Measurements from ENCODE around the gene CHAF1B. TPM values are rescaled to one million over a fixed set of nuclear protein-coding genes. Genes with fewer than 3 reads are reported as not detected.

Gene CHAF1B
- total and polyA plus RNA-seq, 2 donors (not counting 3 experiments of a cell fraction or from before 2014, with no cell fraction given): 7.0 to 13.0 TPM

GRCh38 chr21:36423771-36424433, 38.7 kb downstream of the CHAF1B start:
- Histone ChIP-seq H3K27me3 (ENCODE audit: control insufficient read depth in 2 of 2, insufficient read depth in 2 of 2, low read length in 2 of 2) (no peaks in the 10 kb centered on the region), H3K4me2 (ENCODE audit: insufficient read depth, low read length) (no peak overlapping the region), H3K9me3 (replicated peaks; ENCODE audit: control insufficient read depth, insufficient read depth, low read length) (no peaks in the 10 kb centered on the region), H2AFZ (ENCODE audit: low read depth, low read length) (no peak overlapping the region), H3K9me1 (replicated peaks; ENCODE audit: control insufficient read depth, extremely low read depth, insufficient read depth, low read length) (no peaks in the 10 kb centered on the region), H3K4me3 (replicated peaks in 1 of 3; ENCODE audit: insufficient read depth in 1 of 3, low read depth in 1 of 3, low read length in 3 of 3) (no peak overlapping the region), H3K79me2 (ENCODE audit: control insufficient read depth, insufficient read depth, low read length) (no peaks in the 10 kb centered on the region), H3K9ac (replicated peaks; ENCODE audit: extremely low read depth, insufficient read depth, low read length) (no peak overlapping the region), H3K36me3 (ENCODE audit: control insufficient read depth in 2 of 2, extremely low read depth in 1 of 2, insufficient read depth in 2 of 2, low read length in 2 of 2) (no peaks in the 10 kb centered on the region), H4K20me1 (replicated peaks; ENCODE audit: control insufficient read depth, extremely low read depth, insufficient read depth, low read length) (no peaks in the 10 kb centered on the region), H3K27ac (ENCODE audit: insufficient read depth, low read depth, low read length) (no peak overlapping the region), H3K4me1 (ENCODE audit: control insufficient read depth, extremely low read depth, insufficient read depth, low read length) (peaks cover 7% of the 10 kb centered on the region)
- dilution Hi-C loops (cut with MboI; ENCODE audit: extremely low pct_ligation_motif_present, low sequenced_read_pairs) (no loop called here), intact Hi-C loops (cut with micrococcal nuclease) (loop anchor here (5.0 kb wide), 3 partner anchors 218 to 438 kb away; no protein-coding TSS in a partner anchor)
- DNase-seq (ENCODE audit: low read depth, low spot score) (no peak), FAIRE-seq (no peak)
- no TSS peak for BruUV-seq (replicated peaks)
- ChIA-PET CTCF (interaction anchor here (1.0 to 2.4 kb wide), 5 partner anchors 54 to 503 kb away, joined by 3 to 15 read pairs (median 7); partner anchors contain the start of gene CLDN14), POLR2A (no interaction called here)
- TF ChIP-seq MYC (IDR thresholded peaks at IDR 0.05; ENCODE audit: low read depth, low read length) (no peak), EZH2 (IDR thresholded peaks at IDR 0.05; ENCODE audit: borderline replicate concordance, low read depth, low read length, severe bottlenecking) (no peak), JUN (IDR thresholded peaks at IDR 0.05; ENCODE audit: borderline replicate concordance, insufficient read depth, insufficient read length, low read depth) (no peak), POLR2A (IDR thresholded peaks at IDR 0.05; ENCODE audit: low read depth, low read length) (no peak), POLR2AphosphoS5 (IDR thresholded peaks at IDR 0.05; ENCODE audit: insufficient read depth, low read depth, low read length) (no peak), MAX (IDR thresholded peaks at IDR 0.05; ENCODE audit: insufficient read depth, insufficient read length) (no peak), FOS (IDR thresholded peaks at IDR 0.05; ENCODE audit: borderline replicate concordance, insufficient read depth, low read length) (no peak), GATA2 (IDR thresholded peaks at IDR 0.05; ENCODE audit: insufficient read depth, insufficient read length, low read depth, low read length) (no peak), CTCF (IDR thresholded peaks at IDR 0.05; ENCODE audit: extremely low read depth in 1 of 2, insufficient read depth in 1 of 2, low read depth in 1 of 2, low read length in 2 of 2) (no peak)
